NB4 (cell line): ENCODE results near the gene MYNN.

Experiments used
- DNase-seq: peaks from one replicate; pipeline ENCODE4 v3.0.0; 2010; ENCODE audit warnings: low read depth
- H3K4me3 ChIP-seq: one replicate; pipeline ENCODE4 v1.5.1; 2011; ENCODE audit warnings: mild to moderate bottlenecking, low read depth, low read length, moderate library complexity
- MAX ChIP-seq: IDR thresholded peaks from 2 replicates; pipeline ENCODE4 v1.6.1; 2011; ENCODE audit warnings: low read depth, low read length
- MYC ChIP-seq: IDR thresholded peaks from 2 replicates; pipeline ENCODE4 v1.6.1; 2011; ENCODE audit warnings: low read depth, low read length
- POLR2A ChIP-seq: IDR thresholded peaks from 2 replicates; pipeline ENCODE4 v1.6.1; 2011; ENCODE audit warnings: mild to moderate bottlenecking; ENCODE audit not compliant: insufficient read length; ENCODE audit errors: extremely low read depth
- TF ChIP-seq, protein P1 (sequence below): IDR thresholded peaks from one replicate; pipeline ENCODE4 v1.5.1; 2012; ENCODE audit warnings: low read depth, low read length

MYNN gene

DNA sequence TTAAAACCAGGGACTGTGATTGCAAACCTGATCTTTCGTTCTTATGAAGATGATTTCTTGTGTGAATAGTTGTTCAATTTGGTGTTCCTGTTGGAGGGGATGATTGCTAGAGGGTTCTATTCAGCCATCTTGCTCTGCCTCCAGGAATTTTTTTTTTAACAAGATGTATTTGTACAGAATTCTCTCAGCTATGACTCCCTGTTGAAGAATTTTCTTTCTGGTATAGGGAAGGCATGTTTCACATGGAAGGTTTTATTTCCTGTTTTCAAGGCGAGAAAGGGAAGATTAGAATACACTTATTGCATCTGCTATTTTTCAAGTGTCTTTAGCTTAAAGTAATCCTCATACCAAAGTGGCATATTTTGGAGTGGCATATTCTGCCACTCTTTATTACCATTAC, 45.1 kb downstream of the MYNN start:
- no peak for DNase-seq
- TF ChIP-seq MYC (no peak), MAX (no peak), POLR2A (no peak)
- TF ChIP-seq, protein P1, sequence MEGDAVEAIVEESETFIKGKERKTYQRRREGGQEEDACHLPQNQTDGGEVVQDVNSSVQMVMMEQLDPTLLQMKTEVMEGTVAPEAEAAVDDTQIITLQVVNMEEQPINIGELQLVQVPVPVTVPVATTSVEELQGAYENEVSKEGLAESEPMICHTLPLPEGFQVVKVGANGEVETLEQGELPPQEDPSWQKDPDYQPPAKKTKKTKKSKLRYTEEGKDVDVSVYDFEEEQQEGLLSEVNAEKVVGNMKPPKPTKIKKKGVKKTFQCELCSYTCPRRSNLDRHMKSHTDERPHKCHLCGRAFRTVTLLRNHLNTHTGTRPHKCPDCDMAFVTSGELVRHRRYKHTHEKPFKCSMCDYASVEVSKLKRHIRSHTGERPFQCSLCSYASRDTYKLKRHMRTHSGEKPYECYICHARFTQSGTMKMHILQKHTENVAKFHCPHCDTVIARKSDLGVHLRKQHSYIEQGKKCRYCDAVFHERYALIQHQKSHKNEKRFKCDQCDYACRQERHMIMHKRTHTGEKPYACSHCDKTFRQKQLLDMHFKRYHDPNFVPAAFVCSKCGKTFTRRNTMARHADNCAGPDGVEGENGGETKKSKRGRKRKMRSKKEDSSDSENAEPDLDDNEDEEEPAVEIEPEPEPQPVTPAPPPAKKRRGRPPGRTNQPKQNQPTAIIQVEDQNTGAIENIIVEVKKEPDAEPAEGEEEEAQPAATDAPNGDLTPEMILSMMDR = no peak
- no peak overlapping the region for H3K4me3 ChIP-seq

- DNase-seq = no peak
- no peak for TF ChIP-seq MYC
- TF ChIP-seq, protein P1 = no peak
- no peak for TF ChIP-seq MAX
- TF ChIP-seq POLR2A = no peak
- no peak overlapping the region for H3K4me3 ChIP-seq
These were observed 48.9 kb downstream of the MYNN start for GRCh38 chr3:169822091-169822490.

- no peak for DNase-seq
- TF ChIP-seq MAX = no peak
- no peak for TF ChIP-seq POLR2A
- TF ChIP-seq, protein P1 = no peak
- TF ChIP-seq MYC = no peak
- no peak overlapping the region for H3K4me3 ChIP-seq
These were observed 49.3 kb downstream of the MYNN start for GRCh38 chr3:169822540-169822939.

GRCh38 chr3:169822983-169823382, 49.8 kb downstream of the MYNN start:
- no peak for DNase-seq
- TF ChIP-seq POLR2A = no peak
- TF ChIP-seq, protein P1 = no peak
- TF ChIP-seq MYC = no peak
- TF ChIP-seq MAX = no peak
- no peak overlapping the region for H3K4me3 ChIP-seq

- TF ChIP-seq, protein P1 = no peak
- TF ChIP-seq POLR2A (no peak), MYC (no peak), MAX (no peak)
- no peak for DNase-seq
- H3K4me3 ChIP-seq = no peak overlapping the region
These were observed 52.1 kb downstream of the MYNN start for GRCh38 chr3:169825316-169825715.

- TF ChIP-seq, protein P1 = no peak
- no peak for TF ChIP-seq MYC
- no peak for TF ChIP-seq POLR2A
- TF ChIP-seq MAX = no peak
- H3K4me3 ChIP-seq = no peak overlapping the region
- DNase-seq = no peak
These were observed 54.5 kb downstream of the MYNN start for GRCh38 chr3:169827712-169828111.
